NCI-H1930 (cell line): ENCODE measurements around the gene RGS6.

ENCODE experiments used
- DNase-seq, 2 experiments: peaks; one replicate each; lab custom pipeline; 2025; lab: John Stamatoyannopoulos, UW

Gene RGS6

GRCh38 chr14:72247896-72248465 lies 315.8 kb downstream of the RGS6 start:
- DNase-seq, result no peak

GRCh38 chr14:72253503-72253902 lies 321.3 kb downstream of the RGS6 start:
- no peak for DNase-seq

- no peak for DNase-seq
These were observed 322.1 kb downstream of the RGS6 start for GRCh38 chr14:72254202-72254936.

GRCh38 chr14:72254937-72255472 lies 322.8 kb downstream of the RGS6 start:
- no peak for DNase-seq

GRCh38 chr14:72256055-72256454 lies 323.8 kb downstream of the RGS6 start:
- DNase-seq, result no peak

DNA sequence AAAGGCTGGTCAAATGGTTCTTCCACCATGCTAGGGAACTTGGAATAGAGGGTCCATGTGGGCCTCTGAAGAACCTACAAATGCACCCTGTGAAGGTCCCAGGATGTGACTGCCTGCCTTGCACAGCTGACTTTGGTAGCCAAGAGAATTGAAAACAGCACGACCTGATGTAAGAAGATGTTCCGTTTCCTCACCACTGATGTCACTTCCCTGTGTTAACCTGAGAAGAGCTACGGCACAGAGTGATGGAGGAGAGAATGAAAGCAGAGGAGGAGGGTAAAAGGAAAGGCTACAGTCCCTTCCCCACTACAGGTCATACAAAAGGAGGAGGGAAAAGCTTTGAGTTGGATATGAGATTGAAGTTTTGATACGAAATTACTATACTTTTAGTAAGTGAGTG lies 328.8 kb downstream of the RGS6 start:
- no peak for DNase-seq

- DNase-seq, result no peak
These were observed 330.5 kb downstream of the RGS6 start for GRCh38 chr14:72262771-72263170.

DNA sequence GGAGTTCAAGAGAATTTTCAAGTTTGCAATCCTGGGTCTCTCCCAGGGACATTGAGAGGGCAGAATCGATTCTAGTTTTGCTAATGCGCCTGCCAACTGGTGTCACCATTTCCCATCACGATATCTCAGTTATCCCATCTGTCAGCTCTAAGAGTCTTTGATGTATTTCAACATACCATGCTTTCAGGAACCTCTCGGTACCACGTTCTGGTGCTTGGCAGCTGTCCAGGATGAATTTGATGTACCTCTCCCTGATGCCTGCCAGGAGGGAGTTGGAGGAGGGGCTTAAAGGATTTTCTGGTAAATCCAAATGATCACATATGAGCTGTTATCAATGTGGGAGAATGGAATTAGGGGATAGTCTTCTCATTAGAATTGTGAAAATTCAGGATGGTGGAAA lies 332.5 kb downstream of the RGS6 start:
- DNase-seq, result no peak

DNA sequence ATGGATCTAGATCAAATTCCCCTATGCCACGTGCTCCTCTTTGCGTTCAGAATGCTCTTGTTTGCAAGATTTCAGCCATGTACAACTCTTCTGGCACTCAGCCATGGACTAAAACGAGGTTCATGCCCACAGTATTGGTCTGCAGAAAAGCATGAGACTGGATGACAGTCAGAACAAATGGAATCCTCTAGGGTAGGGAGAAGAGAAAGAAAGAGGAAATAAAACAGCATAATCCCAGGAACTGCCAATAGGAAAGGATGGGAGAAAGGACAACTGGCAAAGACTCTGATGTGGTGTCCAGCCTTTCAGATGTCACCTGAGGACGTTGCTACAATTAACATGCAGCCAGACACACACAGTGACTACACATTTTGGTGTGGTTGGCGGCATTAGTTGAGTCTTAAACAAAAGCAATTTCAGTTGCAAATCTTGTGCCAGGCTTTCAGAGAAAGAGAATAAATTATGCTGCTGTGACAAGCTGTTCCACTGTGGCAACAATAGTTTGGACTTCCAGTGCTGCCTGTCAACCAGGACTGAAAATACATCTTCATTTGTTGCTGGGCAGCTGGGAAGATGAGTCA lies 338.0 kb downstream of the RGS6 start:
- DNase-seq, result no peak

- no peak for DNase-seq
These were observed 338.5 kb downstream of the RGS6 start for GRCh38 chr14:72270749-72271148.

- no peak for DNase-seq
These were observed 343.0 kb downstream of the RGS6 start for GRCh38 chr14:72275242-72275641.

- DNase-seq, result no peak
These were observed 346.1 kb downstream of the RGS6 start for GRCh38 chr14:72278316-72278715.

DNA sequence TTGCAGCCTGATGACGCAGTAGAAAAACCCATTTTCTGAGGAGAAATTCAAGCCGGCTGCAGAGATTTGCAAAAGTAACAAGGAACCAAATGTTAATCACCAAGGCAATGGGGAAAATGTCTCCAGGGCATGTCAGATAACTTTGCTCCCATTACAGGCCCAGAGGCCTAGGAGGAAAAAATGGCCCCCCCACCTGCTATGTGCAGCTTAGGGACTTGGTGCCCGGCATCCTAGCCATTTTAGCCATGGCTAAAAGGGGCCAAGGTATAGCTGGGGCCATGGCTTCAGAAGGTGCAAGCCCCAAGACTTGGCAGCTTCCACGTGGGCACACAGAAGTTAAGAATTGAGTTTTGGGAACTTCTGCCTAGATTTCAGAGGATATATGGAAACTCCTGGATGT lies 351.9 kb downstream of the RGS6 start:
- DNase-seq, result no peak

DNA sequence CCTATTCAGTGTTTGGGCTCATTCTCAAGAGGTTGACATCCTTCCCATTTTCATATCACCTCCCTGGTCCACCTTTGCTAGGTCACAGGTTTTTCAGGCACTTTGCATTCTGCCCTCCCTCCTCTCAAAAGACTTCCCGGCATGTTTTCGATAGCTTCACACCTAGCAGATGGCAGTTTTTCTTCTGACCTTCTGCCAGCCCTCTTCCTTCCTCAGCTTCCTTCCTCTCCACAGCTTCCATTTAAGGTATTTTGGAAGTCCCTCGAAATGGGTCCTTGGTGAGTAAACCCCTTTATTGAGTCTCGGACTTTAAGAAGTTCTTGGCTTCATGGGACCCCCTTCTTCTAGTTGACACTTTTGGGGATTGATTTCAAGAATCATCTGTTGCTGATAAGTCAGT lies 358.0 kb downstream of the RGS6 start:
- DNase-seq, result no peak

DNA sequence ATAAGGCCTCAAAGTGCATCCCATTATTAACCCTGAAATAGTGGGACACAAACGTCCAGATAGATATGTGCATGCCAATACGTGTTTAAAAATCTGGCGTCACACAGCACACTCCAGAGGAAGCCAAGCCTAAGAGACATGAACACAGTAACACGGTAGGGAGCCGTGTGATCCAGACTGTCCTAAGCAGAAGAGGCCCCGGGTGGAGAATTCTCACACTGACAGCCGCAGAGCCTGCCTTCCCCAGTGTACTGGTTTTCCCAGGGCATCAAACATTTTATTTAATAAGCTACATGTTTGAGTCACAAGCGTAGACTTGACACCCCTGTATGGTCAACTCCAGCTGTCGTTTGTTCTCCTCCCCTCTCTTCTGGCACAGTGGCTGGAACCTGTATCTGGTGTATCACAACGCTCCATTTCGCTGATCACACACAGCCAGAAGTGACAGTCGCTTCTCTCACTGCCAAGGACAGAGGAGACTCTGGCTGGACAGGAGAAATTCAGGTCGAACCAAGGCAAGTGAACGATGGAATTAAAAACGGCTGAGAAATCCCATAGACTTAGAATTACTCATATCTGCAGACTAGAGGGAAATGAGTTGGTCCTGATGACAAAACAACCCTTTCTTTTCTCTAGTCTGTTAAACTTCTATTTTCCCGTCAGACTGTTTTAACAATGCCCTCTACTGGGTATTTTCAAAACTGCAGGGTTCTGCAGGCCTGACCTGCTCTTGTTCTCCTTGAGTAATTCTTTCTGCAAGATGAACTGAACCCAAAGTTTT lies 359.9 kb downstream of the RGS6 start:
- peak in 1 of 2 experiments; percentile 13 for DNase-seq

DNA sequence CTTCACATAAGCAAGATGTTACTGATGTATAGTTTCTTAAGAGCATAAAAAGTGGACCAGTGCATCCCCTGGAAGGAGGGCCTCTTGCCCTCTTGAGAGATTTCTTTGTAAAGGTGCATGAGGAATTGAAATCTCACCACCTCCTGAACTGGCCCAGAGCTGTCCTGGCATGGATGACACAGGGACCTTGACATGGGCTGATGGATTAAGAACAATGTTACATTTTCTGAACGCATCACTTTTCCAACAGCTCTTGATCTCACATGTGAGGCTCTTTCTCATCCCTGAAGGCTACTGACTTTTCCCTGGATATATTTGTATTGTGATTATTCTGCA lies 360.4 kb downstream of the RGS6 start:
- DNase-seq, result no peak

- no peak for DNase-seq
These were observed 369.1 kb downstream of the RGS6 start for GRCh38 chr14:72301352-72301751.

DNA sequence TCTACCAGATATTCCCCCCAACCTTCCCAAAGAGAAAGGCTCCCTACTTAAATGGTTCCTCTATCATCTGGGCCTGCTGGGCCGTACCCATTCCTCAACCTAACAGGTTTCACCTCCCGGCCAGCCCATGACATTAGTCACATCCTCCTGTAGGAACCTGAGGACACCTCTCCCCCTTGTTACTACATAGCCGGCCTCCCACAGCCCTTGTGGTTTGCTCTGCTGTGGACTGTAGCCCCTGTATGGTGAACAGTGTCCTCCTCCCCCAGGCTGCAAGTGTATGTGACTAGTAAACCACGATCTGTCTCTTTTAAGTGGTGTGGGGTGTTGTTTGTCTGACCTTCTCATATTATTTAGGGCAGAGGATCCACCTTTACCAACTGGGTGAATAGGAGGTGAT lies 371.7 kb downstream of the RGS6 start:
- DNase-seq, result no peak

GRCh38 chr14:72305561-72305960 lies 373.3 kb downstream of the RGS6 start:
- no peak for DNase-seq

DNA sequence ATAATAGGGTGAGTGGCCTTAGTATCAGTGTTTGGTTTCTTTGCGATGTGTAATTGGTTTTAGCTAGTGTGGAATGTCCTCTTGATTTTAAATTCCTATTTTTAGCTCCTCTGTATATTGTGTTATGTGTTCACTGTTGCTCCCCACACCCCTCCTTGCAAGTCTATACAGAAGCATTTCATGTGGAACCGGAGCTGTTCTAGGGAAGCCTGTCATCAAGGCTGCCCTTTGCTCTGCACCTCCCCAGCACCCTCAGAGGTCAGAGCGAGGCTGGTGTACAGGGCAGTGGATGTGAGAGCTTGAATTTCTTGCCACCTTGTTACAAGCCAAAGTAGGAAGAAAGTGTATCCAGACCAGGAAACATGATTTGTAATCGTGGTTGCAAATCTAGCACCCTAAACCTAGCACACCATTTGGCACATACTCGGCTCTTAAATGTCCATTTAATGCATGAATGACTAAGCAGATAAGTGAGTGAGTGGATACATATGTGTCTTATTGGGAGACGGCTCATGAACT lies 376.8 kb downstream of the RGS6 start:
- no peak for DNase-seq

DNA sequence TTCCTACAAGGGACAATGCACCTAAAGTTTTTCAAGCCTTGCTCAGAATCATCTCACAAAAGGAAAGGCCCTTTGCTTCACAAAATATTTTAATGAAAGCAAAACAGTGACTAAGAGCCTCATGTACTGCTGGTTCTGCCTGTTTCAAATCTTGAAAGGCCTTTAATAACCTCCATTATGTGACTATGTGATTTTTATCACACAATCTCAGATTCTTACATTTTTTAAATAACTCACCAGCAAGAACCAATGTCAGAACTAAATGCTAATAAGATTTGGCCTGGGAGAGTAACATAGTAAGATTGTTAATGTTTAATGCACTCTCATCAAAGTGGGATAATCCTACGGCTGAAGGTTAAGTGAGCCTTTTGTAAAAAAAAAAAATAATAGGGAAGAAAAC lies 378.9 kb downstream of the RGS6 start:
- no peak for DNase-seq

- DNase-seq, result no peak
These were observed 379.3 kb downstream of the RGS6 start for GRCh38 chr14:72311516-72311915.
